ENCODE measurements around the gene TOP1.

TOP1 gene

GRCh38 chr20:41065716-41066115 lies 37.1 kb downstream of the TOP1 start:
- DNase-seq = no peak
- no peak overlapping the region for H2AFZ ChIP-seq (ENCODE audit: low read length)
- no peaks in the 10 kb centered on the region for H3K9me2 ChIP-seq (replicated peaks; ENCODE audit: insufficient read depth, low read length)
- H4K20me1 ChIP-seq (ENCODE audit: insufficient read depth, low read length) = peaks cover 21% of the 10 kb centered on the region; the same call in 1 of the 2 replicates
- peaks cover 24% of the 10 kb centered on the region for H3K36me3 ChIP-seq (replicated peaks; ENCODE audit: insufficient read depth, low read length)
- no peak for TF ChIP-seq CTCF (IDR thresholded peaks at IDR 0.05; ENCODE audit: low read length)
- TF ChIP-seq EZH2 (optimal IDR thresholded peaks at IDR 0.05; ENCODE audit: low read depth, low read length) = no peak
- no peak for TF ChIP-seq EZH2phosphoT487 (IDR thresholded peaks at IDR 0.05; ENCODE audit: low read length)
- no peak overlapping the region for H3K4me2 ChIP-seq (ENCODE audit: low read depth, low read length)
- H3K4me1 ChIP-seq (ENCODE audit: low read length) = peaks cover 18% of the 10 kb centered on the region
- no peak overlapping the region for H3K27ac ChIP-seq (ENCODE audit: low read length)
- no peak overlapping the region for H3K4me3 ChIP-seq (ENCODE audit: low read length)
- H3K79me2 ChIP-seq (ENCODE audit: low read length) = peaks cover 97% of the 10 kb centered on the region
- no peaks in the 10 kb centered on the region for H3K27me3 ChIP-seq (replicated peaks; ENCODE audit: insufficient read depth, low read length)
- H3K9ac ChIP-seq (ENCODE audit: low read length) = no peak overlapping the region
- H3F3A ChIP-seq (ENCODE audit: insufficient read depth, low read length) = peaks cover 9% of the 10 kb centered on the region; the same call in 1 of the 2 replicates
- H3K9me3 ChIP-seq (replicated peaks; ENCODE audit: insufficient read depth, low read length) = no peaks in the 10 kb centered on the region

- Histone ChIP-seq H3K36me3 (replicated peaks; ENCODE audit: insufficient read depth, low read length) (peaks cover 13% of the 10 kb centered on the region; the same call in 1 of the 2 replicates), H3K9me2 (replicated peaks; ENCODE audit: insufficient read depth, low read length) (no peaks in the 10 kb centered on the region), H3K4me3 (ENCODE audit: low read length) (no peak overlapping the region), H3K9ac (ENCODE audit: low read length) (no peak overlapping the region), H4K20me1 (ENCODE audit: insufficient read depth, low read length) (peaks cover 22% of the 10 kb centered on the region; the same call in 1 of the 2 replicates), H3K4me1 (ENCODE audit: low read length) (peaks cover 6% of the 10 kb centered on the region; the same call in 1 of the 2 replicates), H3K4me2 (ENCODE audit: low read depth, low read length) (no peak overlapping the region), H3K27ac (ENCODE audit: low read length) (no peak overlapping the region), H2AFZ (ENCODE audit: low read length) (no peak overlapping the region), H3K79me2 (ENCODE audit: low read length) (peaks cover 97% of the 10 kb centered on the region), H3F3A (ENCODE audit: insufficient read depth, low read length) (no peaks in the 10 kb centered on the region), H3K9me3 (replicated peaks; ENCODE audit: insufficient read depth, low read length) (no peaks in the 10 kb centered on the region), H3K27me3 (replicated peaks; ENCODE audit: insufficient read depth, low read length) (no peaks in the 10 kb centered on the region)
- DNase-seq = no peak
- TF ChIP-seq EZH2 (optimal IDR thresholded peaks at IDR 0.05; ENCODE audit: low read depth, low read length) (no peak), EZH2phosphoT487 (IDR thresholded peaks at IDR 0.05; ENCODE audit: low read length) (no peak), CTCF (IDR thresholded peaks at IDR 0.05; ENCODE audit: low read length) (no peak)
Observed at GRCh38 chr20:41068806-41069205, 40.2 kb downstream of the TOP1 start.

- no peak overlapping the region for H3K27ac ChIP-seq (ENCODE audit: low read length)
- no peak overlapping the region for H2AFZ ChIP-seq (ENCODE audit: low read length)
Observed at GRCh38 chr20:41072190-41072863, 43.7 kb downstream of the TOP1 start.

More at GRCh38 chr20:41072190-41072863, 43.7 kb downstream of the TOP1 start:
- Histone ChIP-seq H3K9me3 (replicated peaks; ENCODE audit: insufficient read depth, low read length) (no peaks in the 10 kb centered on the region), H3K27me3 (replicated peaks; ENCODE audit: insufficient read depth, low read length) (no peaks in the 10 kb centered on the region), H3K36me3 (replicated peaks; ENCODE audit: insufficient read depth, low read length) (peaks cover 4% of the 10 kb centered on the region), H3K9me2 (replicated peaks; ENCODE audit: insufficient read depth, low read length) (no peaks in the 10 kb centered on the region), H3K4me3 (ENCODE audit: low read length) (no peak overlapping the region), H3K9ac (ENCODE audit: low read length) (no peak overlapping the region), H4K20me1 (ENCODE audit: insufficient read depth, low read length) (peaks cover 16% of the 10 kb centered on the region; the same call in 1 of the 2 replicates), H3F3A (ENCODE audit: insufficient read depth, low read length) (peaks cover 14% of the 10 kb centered on the region; the same call in 1 of the 2 replicates), H3K4me2 (ENCODE audit: low read depth, low read length) (no peak overlapping the region), H3K4me1 (ENCODE audit: low read length) (peaks cover 12% of the 10 kb centered on the region), H3K79me2 (ENCODE audit: low read length) (peaks cover 97% of the 10 kb centered on the region)
- TF ChIP-seq EZH2phosphoT487 (IDR thresholded peaks at IDR 0.05; ENCODE audit: low read length) (no peak), EZH2 (optimal IDR thresholded peaks at IDR 0.05; ENCODE audit: low read depth, low read length) (no peak), CTCF (IDR thresholded peaks at IDR 0.05; ENCODE audit: low read length) (no peak)
- DNase-seq = no peak
